Measurements from ENCODE around the gene SSMEM1.

GRCh38 chr7:130221746-130222145 is 14.1 kb downstream of the SSMEM1 start:
- TF ChIP-seq, protein P1, sequence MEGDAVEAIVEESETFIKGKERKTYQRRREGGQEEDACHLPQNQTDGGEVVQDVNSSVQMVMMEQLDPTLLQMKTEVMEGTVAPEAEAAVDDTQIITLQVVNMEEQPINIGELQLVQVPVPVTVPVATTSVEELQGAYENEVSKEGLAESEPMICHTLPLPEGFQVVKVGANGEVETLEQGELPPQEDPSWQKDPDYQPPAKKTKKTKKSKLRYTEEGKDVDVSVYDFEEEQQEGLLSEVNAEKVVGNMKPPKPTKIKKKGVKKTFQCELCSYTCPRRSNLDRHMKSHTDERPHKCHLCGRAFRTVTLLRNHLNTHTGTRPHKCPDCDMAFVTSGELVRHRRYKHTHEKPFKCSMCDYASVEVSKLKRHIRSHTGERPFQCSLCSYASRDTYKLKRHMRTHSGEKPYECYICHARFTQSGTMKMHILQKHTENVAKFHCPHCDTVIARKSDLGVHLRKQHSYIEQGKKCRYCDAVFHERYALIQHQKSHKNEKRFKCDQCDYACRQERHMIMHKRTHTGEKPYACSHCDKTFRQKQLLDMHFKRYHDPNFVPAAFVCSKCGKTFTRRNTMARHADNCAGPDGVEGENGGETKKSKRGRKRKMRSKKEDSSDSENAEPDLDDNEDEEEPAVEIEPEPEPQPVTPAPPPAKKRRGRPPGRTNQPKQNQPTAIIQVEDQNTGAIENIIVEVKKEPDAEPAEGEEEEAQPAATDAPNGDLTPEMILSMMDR (IDR thresholded peaks at IDR 0.05; ENCODE audit: poor library complexity): no peak
- no peak for TF ChIP-seq EZH2 (IDR thresholded peaks at IDR 0.05; ENCODE audit: borderline replicate concordance)
